ENCODE results near the gene RAMP1. TPM values are rescaled to one million over a fixed set of nuclear protein-coding genes. Genes with fewer than 3 reads are reported as not detected.

Gene RAMP1
- total RNA-seq, 1 donor from 2014 or later: 2.1 TPM

GRCh38 chr2:237875256-237876060 is 16.0 kb downstream of the RAMP1 start:
- no peak for DNase-seq (ENCODE audit: low spot score in 2 of 2, unreplicated experiment in 2 of 2)
- H3K4me3 Mint-ChIP-seq: no peak overlapping the region
- no peak overlapping the region for H3K27ac Mint-ChIP-seq
- H3K27me3 Mint-ChIP-seq (ENCODE audit: low read depth): no peaks in the 10 kb centered on the region
- H3K4me1 Mint-ChIP-seq: peaks cover 17% of the 10 kb centered on the region
- TF ChIP-seq, protein P1, sequence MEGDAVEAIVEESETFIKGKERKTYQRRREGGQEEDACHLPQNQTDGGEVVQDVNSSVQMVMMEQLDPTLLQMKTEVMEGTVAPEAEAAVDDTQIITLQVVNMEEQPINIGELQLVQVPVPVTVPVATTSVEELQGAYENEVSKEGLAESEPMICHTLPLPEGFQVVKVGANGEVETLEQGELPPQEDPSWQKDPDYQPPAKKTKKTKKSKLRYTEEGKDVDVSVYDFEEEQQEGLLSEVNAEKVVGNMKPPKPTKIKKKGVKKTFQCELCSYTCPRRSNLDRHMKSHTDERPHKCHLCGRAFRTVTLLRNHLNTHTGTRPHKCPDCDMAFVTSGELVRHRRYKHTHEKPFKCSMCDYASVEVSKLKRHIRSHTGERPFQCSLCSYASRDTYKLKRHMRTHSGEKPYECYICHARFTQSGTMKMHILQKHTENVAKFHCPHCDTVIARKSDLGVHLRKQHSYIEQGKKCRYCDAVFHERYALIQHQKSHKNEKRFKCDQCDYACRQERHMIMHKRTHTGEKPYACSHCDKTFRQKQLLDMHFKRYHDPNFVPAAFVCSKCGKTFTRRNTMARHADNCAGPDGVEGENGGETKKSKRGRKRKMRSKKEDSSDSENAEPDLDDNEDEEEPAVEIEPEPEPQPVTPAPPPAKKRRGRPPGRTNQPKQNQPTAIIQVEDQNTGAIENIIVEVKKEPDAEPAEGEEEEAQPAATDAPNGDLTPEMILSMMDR (IDR thresholded peaks at IDR 0.05; ENCODE audit: unreplicated experiment): no peak
- H3K9me3 Mint-ChIP-seq: no peaks in the 10 kb centered on the region
- no peaks in the 10 kb centered on the region for H3K36me3 Mint-ChIP-seq

DNA sequence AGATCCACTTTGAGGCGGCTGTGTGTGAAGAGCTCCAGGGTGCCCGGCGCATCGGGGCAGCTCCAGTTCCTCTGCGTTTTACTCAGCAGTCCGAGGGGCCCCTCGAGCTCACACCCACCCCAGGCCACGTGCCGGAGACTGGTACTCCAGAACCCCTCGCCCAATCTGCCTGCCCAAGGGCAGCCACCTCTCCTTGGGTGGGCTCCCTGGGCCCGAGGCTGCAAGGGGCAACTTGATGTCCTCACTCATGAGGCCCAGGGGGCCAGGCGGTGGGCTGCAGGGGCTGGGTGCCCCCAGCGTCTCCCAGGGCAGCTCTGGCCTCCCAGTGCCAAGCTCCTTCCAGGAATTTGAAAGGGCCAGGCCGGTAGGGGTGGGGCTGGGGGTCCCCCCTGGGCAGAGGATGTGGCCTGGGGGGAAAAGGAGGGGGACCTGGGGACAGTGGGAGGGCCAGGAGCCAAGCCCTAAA is 16.7 kb downstream of the RAMP1 start:
- no peaks in the 10 kb centered on the region for H3K36me3 Mint-ChIP-seq
- TF ChIP-seq, protein P1 (IDR thresholded peaks at IDR 0.05; ENCODE audit: unreplicated experiment): no peak
- no peak overlapping the region for H3K4me3 Mint-ChIP-seq
- no peaks in the 10 kb centered on the region for H3K27me3 Mint-ChIP-seq (ENCODE audit: low read depth)
- no peak overlapping the region for H3K27ac Mint-ChIP-seq
- peaks cover 15% of the 10 kb centered on the region for H3K4me1 Mint-ChIP-seq
- DNase-seq (ENCODE audit: low spot score in 2 of 2, unreplicated experiment in 2 of 2): no peak
- H3K9me3 Mint-ChIP-seq: no peaks in the 10 kb centered on the region

DNA sequence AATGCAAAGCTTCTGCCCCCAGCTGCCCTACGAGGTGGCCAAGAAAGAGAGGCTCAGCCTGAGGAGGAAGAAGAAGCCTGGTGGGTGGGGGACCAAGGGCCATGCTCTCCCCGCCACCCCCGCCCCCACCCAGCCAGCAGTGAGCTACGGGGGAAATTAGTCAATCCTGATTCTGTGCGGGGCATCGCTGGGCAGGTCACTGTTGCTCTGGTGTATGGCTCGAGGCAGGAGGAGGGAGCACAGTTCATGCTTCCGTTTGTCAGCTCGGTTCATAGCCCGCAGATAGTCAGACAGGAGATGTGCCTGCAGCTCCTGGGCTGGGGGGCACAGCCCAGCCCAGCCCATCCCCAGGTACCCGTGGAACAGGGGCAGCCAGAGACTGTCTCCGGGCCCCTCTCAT is 17.1 kb downstream of the RAMP1 start:
- Mint-ChIP-seq H3K36me3 (no peaks in the 10 kb centered on the region), H3K9me3 (no peaks in the 10 kb centered on the region), H3K4me1 (peaks cover 13% of the 10 kb centered on the region), H3K4me3 (no peak overlapping the region), H3K27me3 (ENCODE audit: low read depth) (no peaks in the 10 kb centered on the region), H3K27ac (no peak overlapping the region)
- DNase-seq (ENCODE audit: low spot score in 2 of 2, unreplicated experiment in 2 of 2): no peak
- TF ChIP-seq, protein P1 (IDR thresholded peaks at IDR 0.05; ENCODE audit: unreplicated experiment): no peak

DNA sequence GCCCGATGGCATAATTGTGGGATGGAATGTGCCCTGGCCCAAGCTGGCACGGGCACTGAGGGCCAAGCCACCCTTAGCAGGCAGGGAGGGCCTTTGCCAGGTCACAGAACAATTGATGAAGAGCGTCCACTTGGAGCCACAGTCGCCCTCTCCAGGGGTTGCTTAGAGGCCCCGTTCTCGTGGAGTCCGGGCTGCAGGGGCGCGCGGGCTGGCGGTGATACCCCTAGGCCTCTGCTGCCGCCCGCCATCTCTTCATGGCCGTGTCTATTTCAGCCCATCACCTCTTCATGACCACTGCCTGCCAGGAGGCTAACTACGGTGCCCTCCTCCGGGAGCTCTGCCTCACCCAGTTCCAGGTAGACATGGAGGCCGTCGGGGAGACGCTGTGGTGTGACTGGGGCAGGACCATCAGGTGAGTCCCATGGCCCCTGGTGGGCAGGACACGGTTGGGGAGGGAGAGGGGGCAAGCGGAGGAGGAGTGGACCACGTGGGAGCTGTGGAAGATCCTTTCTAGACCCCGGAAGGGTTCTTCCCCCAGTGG is 17.6 kb downstream of the RAMP1 start:
- H3K27me3 Mint-ChIP-seq (ENCODE audit: low read depth): no peaks in the 10 kb centered on the region
- H3K4me3 Mint-ChIP-seq: no peak overlapping the region
- H3K4me1 Mint-ChIP-seq: peaks cover 13% of the 10 kb centered on the region
- H3K27ac Mint-ChIP-seq: no peak overlapping the region
- TF ChIP-seq, protein P1 (IDR thresholded peaks at IDR 0.05; ENCODE audit: unreplicated experiment): no peak
- H3K9me3 Mint-ChIP-seq: no peaks in the 10 kb centered on the region
- H3K36me3 Mint-ChIP-seq: no peaks in the 10 kb centered on the region
- no peak for DNase-seq (ENCODE audit: low spot score in 2 of 2, unreplicated experiment in 2 of 2)

- TF ChIP-seq, protein P1 (IDR thresholded peaks at IDR 0.05; ENCODE audit: unreplicated experiment): no peak
- peaks cover 13% of the 10 kb centered on the region for H3K4me1 Mint-ChIP-seq
- no peaks in the 10 kb centered on the region for H3K27me3 Mint-ChIP-seq (ENCODE audit: low read depth)
- H3K4me3 Mint-ChIP-seq: no peak overlapping the region
- H3K9me3 Mint-ChIP-seq: no peaks in the 10 kb centered on the region
- no peaks in the 10 kb centered on the region for H3K36me3 Mint-ChIP-seq
- no peak overlapping the region for H3K27ac Mint-ChIP-seq
- no peak for DNase-seq (ENCODE audit: low spot score in 2 of 2, unreplicated experiment in 2 of 2)
These were observed 18.3 kb downstream of the RAMP1 start for GRCh38 chr2:237877576-237878307.
